Ecto neural progenitor cell (in vitro differentiated cells): ENCODE measurements around the gene TMEM80.
A peak's percentile ranks its signal among the peaks of the same experiment; 100 is the strongest.

Source experiments
- DNase-seq: peaks from one replicate; pipeline ENCODE4 v3.0.0-alpha.2; 2018; ENCODE audit warnings: low spot score

Gene TMEM80

GRCh38 chr11:699753-700152 lies 4.1 kb downstream of the TMEM80 start:
- no peak for DNase-seq

- DNase-seq = no peak
Observed at GRCh38 chr11:701741-702461, 6.3 kb downstream of the TMEM80 start.

- DNase-seq = no peak
Observed at GRCh38 chr11:702462-703461, 7.1 kb downstream of the TMEM80 start.

- no peak for DNase-seq
Observed at GRCh38 chr11:703506-703905, 7.9 kb downstream of the TMEM80 start.

- DNase-seq = no peak
Observed at GRCh38 chr11:704228-704674, 8.6 kb downstream of the TMEM80 start.

- DNase-seq = peak; percentile 48
Observed at GRCh38 chr11:704781-705645, 9.4 kb downstream of the TMEM80 start.

GRCh38 chr11:705646-706438 lies 10.2 kb downstream of the TMEM80 start, which contains the start of gene EPS8L2:
EPS8L2 (plus strand) TSS chr11:706231; CDS start chr11:709408, 3,177 bp downstream.
- no peak for DNase-seq

- peak; percentile 64 for DNase-seq
Observed at GRCh38 chr11:706439-706956, 10.9 kb downstream of the TMEM80 start.

GRCh38 chr11:706957-707816 lies 11.6 kb downstream of the TMEM80 start:
- peak; percentile 51 for DNase-seq

- peak; percentile 57 for DNase-seq
Observed at GRCh38 chr11:707817-708420, 12.3 kb downstream of the TMEM80 start.

- DNase-seq = peak; percentile 43
Observed at GRCh38 chr11:708511-708910, 12.9 kb downstream of the TMEM80 start.

- peak; percentile 46 for DNase-seq
Observed at GRCh38 chr11:709109-709997, 13.7 kb downstream of the TMEM80 start.

GRCh38 chr11:714436-714835 lies 18.8 kb downstream of the TMEM80 start:
- DNase-seq = no peak

- DNase-seq = no peak
Observed at GRCh38 chr11:719214-720016, 23.8 kb downstream of the TMEM80 start.

- DNase-seq = no peak
Observed at GRCh38 chr11:720017-720641, 24.5 kb downstream of the TMEM80 start.

- DNase-seq = peak; percentile 93
Observed at GRCh38 chr11:720642-721246, 25.1 kb downstream of the TMEM80 start.
